Measurements from ENCODE around the gene RUNX2.
"Not testable (repeated sequence)": the region's sequence is repeated elsewhere in the genome, so short reads cannot be mapped to it uniquely, and the experiment has no call there.

Gene RUNX2

DNA sequence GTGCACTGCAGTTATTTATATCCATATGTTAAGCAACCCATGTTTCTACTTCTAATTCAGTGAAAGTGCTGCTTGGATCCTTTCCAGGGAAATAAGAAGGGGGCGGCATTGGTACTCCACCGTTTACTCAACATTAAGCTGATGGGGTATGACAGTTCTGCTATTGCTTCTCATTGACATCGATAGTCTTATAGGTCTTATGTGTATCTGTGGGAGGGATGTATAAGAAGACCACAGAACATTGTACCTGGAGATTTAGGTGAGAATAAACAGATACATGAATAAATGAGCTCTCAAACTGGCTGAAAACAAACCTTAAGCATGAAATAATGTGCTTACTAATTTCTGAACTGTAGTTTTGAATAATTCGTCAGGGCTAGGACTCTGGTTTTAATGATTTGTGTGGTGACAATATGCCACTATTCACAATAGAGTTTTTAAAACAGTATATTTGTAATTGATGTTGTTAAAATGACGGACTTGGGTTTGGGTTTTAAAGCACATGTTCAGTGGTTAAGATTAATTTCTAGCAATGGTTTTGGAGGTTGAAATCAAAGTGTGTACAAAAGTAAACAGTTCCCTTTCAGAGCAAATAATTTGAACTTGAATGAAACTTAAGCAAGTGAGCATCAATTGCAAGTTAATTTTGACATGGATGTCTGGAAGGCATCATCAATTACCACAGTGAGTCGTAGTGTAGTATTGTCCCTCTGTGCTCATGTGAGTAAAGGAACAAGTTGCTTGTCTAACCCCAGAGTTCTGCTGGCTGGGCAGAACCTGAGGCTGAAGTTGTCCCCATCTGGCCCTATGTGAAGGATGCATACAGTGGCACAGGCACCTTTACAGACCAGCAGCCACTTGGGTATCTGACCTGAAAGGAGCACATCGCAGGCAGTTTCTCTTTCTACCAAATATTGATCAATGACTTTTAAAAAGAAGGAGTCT, 134.3 kb downstream of the RUNX2 start:
- no peak for DNase-seq

DNA sequence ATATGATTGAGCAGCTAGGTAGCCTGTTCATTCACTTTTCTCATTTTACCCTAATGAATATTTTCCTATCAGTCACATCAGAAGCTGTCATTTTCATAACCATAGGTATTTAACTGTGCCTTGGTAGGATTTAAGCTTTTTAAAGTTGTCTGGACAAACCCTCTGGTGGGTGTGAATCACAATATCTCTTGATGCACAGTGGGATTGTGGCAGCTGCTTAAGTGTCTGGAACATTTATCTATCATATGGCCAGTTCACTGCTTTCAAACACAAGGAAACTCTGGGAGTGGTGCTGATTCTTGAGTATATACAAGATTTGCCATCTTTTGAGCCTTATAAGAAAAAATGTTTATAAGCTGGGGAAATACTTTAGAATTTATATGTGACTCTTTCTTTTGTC, 136.6 kb downstream of the RUNX2 start:
- DNase-seq = no peak

DNA sequence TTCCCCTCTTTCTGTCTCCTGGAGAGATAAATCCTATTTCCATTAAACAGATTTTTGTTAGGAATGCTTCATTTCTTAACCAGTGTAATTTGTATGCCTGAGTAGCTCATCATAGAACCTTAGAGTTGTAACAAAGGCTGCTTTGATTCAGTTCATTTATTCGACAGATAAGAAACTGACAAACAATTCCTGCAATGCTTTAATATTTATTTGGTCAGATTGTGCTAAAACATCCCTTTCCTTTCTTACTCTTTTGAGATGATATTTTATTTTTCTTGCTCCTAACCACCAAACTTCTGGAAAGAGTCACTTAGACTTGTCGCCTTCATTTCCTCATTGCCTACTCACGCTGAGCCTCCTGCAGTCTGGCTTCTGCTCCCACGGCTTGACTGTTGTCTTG, 138.6 kb downstream of the RUNX2 start:
- no peak for DNase-seq

DNA sequence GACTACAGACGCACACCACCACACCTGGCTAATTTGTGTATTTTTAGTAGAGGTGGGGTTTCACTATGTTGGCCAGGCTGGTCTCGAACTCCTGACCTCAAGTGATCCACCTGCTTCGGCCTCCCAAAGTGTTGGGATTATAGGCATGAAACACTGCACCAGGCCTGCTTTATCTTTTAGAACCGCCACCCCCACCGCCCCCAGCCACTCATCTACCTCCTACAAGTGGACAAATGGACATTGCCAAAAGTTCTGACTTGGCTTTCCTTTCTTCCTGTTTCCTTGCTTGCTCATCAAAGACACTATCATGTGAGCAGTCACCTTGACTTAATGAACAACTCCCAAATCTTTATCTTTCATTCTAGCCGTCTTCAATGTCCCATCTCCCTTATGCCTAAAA, 139.3 kb downstream of the RUNX2 start:
- not testable (repeated sequence) for DNase-seq

DNA sequence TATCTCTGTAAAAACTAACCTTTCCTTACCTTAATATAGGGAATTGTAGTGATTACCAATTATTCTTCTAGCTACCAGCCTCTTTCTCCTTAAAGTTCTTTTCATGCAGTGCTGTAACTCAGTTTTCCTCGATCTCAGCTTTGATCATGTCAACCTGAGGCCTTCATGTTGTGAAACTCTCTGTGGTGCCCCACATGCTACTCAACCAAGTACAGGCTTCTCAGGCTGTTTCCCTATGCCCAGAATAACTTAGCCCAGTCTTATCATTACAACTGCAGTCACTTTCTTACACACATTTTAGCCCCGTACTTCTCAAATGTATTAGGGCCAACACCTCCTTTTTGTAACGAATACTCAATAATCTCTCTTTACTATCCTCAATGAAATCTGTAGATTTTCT, 139.7 kb downstream of the RUNX2 start:
- no peak for DNase-seq

DNA sequence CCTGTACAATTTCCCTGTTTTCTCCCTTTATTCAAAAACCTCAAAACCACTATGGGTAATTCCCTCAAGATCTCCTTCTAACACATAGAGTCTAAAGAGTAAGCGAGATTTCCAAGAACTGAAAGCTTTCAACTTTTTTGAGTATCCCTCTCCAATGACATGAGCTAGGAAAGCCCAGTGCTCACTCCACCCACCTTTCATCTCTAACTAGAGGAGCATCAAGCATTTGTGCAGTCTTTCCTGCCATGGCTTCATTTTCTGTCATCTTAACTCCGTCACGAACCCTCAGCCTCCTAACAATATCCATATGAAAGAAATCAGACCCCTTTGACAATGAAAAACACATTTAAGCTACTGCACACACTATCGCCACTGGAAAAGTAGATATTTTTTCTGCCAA, 141.5 kb downstream of the RUNX2 start:
- no peak for DNase-seq

DNA sequence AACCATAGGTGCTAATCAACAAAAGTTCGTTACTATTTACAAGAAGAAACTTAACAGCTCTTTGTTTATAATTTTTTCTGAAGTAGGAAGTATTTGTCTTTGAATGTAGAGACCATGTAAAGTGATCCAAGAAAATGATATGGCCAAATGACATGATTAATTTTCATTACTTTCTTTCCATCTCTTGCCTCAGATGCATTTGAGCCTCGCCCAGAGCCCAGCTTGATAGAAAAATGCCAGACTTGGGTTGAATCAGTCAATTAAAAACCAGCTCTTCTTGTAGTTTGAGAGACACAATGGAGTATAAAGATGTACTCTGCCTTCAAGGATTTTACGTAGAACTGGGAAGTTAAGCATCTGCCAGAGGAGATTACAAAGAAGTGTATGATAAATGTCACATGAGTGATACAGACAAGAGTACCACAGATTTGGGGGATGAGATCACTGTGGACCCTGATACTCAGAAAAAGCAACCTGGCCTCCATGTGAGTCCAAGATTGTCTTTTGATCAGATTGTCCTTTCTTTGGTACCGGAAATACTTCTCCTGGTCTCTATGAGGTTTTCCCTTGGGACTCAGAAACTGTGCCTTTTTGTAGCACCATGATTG, 142.1 kb downstream of the RUNX2 start:
- no peak for DNase-seq

DNA sequence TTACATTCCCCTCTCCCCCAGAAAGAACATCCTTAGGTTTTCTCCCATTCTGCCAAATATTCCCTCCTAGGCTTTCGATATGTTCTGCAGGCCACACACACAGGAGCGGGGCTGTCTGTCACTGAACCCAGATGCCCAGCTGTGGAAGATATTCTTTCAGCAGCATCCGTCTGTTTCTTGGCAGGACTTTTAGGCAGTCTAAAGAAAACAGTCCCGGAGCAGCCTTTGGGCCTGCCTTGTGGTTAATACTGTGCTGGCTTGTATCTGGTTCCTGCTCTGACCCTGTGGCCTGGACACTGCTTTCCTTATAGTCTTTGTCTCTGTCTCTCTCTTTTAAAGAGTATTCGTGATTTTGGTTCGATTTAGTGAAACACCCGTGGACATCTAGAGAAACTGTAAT, 144.3 kb downstream of the RUNX2 start:
- DNase-seq = no peak

DNA sequence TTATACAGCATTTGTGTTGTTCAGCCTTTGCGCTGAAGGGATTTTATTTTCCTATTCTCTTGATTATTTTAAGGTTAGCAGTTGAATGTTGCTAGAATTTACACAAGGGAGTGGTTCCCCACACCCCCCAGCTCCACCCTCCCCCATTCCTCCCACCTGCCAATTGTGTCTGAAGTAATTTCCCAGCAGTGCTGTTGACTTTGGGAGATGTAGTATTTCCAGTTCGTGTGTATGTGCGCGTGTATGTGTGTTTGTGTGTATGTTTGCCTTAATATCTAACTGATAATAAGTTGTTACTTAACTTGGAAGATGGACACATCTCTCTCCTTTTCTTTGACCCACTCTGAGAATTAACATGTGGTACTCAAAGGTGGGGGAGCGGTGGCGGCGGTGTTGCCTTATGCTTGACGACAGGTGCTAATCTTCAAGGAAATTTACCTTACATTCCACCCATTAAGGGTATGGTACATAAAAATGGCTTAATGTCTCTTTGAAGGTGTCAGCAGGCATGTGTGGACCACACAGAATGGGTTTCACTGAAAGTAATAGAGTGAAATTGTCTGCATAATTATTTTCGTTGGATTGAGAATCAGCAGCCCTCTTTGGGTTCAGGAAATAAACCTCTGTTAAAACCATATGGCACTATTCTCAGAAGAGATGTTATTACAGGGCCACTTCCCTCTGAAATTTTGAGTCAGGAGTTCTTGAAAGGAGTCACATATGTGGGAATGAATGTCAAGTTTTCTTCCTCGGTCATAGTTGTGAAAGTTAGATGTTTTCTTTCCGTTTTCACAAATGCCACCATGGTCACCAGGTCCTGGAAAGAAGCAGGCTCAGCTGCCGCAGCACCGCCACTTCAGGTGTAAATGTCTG, 145.2 kb downstream of the RUNX2 start:
- no peak for DNase-seq

DNA sequence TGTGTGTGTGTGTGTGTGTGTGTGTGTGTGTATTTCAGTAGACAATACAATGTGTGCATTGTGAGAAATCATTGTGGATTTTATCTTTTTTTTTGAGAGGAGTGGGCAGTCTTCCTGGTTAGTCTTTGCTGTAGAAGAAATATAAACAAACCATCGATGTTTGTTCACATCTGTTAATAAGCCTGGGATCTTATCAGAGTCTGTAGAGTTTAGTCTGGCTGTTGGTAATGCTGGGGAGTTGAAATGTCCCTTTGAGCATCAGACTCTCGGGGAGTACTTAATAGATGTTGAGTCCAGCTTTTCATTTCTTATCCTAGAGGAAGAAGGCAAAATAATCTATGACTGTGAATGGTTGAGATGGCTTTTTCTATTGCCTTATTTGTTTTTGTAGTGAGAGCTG, 146.2 kb downstream of the RUNX2 start:
- DNase-seq = no peak

DNA sequence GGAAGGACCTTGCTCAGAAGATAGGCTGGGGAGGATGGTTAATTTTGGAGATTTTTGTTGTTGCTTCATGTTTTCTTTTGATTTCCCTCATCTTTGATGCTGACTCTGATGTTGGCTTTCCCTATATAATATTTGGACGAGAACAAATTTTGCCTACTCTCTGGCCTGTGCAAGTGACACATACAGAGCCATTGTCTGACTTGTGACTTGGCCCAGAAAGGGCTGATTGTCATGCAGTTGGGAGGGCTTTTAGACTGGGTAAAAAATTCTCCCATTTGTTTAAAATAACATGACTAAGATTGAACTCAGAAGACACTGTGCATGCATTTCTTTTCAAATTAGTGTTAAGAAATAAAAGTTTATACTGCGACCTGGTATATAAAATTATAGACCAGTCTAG, 148.2 kb downstream of the RUNX2 start:
- no peak for DNase-seq

DNA sequence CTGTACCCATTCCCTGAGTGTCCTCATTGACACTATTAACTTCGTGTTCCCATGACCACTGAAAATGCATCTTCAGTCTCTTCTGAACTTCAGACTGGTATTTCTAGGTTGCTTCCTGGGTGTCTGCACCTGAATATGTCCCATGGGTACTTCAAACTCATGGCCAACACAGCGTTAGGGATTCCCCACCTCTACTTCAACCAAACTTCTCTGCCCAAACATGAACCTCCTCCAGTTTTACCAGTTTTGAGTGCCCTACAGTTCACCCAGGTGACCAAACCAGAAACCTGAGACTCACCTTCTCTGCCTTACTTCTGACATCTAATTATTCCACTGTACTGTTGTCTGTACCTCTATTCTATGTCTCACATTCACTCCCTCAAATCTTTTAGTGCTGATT, 149.1 kb downstream of the RUNX2 start:
- DNase-seq = no peak

DNA sequence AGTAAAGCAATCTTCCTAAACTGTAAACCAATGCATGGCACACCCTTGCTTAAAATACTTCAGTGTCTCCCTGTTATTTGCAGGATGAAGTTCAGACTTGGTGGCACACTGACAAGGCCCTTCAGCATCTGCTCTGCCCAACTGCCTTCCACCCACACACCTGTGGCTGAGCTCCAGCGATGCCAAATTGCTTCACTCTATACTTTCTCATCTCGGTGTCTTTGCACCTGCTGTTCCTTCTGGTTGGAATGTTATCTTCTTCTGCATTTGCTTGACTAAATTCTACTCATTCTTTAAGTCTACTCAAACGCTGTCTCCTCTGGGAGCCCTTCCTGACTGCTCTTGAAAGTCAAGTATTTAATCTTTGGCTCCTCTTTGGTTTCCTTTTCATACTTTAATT, 149.7 kb downstream of the RUNX2 start:
- DNase-seq = peak in 1 of 2 experiments; percentile 19

DNA sequence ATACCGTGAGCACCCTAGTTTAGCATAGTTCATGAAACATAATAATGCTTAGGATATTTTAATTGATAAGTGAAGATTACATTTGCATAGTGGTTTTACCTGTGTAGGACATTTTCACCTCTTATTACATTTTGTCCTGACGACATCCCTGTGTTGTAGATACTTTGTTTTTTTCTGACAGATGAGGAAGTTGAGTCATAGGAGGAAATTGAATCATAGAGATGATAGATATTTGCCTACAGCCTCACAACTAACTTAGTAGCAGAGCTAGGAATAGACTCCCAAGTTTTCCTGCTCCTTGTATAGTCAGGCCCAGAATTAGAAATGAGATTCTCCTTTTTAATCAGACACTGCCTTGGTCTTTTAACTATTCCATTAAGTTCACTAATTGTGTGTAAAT, 150.1 kb downstream of the RUNX2 start:
- DNase-seq = no peak

DNA sequence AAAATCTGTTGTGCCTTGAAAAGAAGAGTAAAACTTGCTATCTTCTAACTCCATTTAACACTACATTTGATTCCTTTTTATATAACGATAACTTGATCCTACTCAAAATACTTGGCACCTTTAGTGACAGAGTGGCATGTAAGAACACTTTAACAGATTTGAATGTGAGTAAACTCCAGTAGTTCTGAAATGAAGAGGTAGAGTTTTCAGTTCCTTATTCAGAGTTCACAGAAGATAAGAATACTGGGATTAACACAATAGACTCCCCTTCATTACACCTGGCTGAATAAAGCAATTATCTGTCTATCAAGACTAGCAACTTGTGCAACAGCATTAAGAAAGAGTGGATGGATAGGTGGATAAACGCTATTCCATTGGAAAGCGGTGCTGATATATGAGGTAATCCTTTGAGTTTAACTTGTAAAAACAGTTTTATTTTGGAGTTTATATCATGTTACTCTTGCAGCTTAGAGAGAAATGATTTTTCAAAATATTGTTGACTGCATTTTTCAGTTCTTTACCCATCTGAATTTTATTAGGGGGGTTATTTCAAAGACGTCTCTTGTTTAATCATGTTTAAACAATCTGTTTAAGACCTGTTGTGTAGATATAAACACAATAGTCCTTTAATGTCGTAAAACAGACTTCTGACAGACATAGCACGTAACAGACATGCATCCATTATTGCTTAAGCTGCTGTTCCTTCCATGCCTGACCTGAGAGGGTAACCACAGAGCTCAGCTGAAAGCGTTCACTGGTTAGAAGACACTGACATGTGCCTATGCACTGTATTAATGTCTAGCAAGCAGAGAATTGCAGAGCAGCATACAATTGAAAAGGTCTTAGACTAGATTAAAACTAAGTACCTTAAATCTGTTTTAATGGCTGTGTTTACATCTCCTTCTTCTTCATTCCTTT, 152.0 kb downstream of the RUNX2 start:
- DNase-seq = no peak

DNA sequence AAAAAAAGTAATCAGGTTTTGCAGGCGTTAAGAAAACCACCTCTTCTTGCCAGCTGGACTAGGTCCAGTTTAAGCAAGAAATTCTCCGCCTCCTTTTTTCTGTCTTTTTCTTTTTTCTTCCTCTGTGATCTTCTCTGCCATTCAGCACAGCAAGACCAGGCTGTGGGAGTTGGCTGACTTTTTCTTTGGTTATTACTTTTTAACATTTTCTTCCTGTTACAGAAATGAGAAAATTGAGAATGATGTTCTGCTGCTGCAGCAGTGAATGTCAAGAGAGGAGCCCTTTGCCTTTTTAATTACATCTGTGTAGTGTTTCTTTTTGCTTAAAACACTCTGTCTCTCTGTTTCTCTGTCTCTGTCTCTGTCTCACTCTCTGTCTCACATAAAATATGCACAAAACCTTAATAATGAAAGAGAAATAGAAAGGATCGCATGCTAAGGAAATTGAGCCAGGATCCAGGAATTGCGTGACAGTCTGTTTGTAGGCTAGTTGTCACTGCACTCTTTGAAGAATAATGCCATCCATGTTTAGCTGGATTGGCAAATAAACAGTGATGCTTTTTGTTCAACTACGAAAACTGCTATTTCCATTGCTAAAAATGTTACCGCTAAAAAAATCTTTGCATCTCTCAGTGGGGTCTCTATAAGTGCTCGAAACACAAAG, 152.8 kb downstream of the RUNX2 start:
- no peak for DNase-seq

DNA sequence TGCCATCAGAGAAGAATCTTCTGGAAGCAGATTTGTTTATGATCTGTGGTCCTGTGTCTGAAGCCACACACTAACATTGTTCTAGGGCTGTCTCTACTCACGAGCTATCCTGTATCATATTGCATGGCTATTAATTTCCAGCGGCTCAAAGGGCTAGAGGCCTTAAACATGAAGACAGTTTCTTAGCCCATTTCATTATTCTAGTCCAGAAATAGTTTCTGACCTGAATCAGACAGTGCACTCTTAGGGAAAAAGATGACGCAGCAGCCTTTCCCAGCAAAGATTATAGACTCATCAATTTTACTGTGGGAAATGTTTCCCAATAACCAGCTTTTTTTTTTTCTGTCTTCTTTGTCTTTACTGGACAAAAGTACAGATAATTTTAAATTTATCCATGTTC, 154.9 kb downstream of the RUNX2 start:
- DNase-seq = no peak

DNA sequence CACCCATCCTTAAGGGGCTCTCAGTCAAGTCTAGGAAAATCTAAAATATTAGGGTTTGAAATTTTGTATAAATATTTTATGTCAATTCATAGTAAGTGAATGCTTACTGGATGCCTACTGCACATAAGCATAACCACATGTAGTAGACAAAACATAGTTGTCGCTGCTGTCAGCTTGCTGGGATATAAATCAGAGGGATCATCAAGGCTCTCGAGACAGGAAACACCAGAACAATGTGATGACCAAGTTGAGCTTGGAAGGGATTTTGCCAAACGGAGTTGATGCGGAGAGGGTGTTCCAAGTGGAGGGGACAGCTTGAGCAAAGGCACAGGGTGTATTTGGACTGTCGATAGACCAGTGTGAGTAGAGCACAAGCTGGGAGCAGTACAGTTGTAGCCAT, 155.4 kb downstream of the RUNX2 start:
- DNase-seq = no peak

DNA sequence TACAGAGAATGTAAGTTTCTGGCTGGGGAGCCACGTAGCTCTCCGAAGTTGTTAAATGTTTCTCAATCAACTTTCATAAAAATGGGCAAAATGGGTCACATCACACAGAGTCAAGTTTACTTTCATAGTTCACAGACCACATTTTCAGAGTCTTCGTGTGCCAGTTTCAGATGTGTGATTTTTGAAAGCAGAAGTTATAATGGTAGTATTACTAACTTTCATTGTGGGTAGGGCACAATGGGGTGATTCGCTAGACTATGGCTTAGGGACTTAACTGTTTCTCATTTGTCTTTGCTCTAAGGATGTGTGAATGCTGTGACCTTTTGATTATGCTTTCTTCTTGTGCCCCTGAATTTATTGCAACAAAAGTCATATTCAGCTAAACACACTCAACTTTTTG, 158.6 kb downstream of the RUNX2 start:
- DNase-seq = peak; percentile 19 to 27

DNA sequence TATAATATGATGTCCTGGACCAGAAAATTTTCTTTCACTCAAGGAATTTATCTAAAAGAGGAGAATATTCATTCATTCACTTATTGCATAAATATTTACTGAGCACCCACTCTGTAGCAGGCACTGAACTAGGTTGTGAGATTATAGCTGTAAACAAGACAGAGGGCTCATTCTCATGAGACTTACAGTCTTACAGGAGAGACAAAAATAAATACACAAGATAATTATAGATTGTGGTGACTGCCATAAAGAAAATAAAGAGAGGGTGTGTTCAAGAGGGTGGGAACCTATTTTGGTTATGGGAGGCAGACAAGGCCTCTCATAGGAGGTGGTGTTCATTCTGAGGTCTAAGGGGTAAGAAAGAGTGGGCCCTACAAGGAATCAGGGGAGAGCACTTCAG, 159.5 kb downstream of the RUNX2 start:
- DNase-seq = no peak

DNA sequence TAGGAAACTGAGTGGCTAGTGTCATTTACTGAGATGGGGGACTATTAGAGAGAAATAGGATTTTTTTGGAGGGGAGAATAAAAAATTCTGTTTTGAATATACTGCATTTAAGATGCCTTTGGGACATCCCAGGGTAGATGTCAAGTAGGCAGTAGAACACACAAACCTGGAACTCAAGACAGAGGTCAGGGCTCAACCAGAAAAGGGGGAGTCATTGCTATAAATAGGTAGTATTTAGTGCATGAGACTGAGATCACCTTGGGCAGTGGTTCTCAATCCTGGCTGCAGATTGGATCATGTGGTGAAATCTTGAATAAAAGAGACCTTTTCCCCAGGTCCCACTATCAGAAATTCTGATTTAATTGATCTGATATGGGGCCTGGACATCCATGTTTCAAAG, 160.1 kb downstream of the RUNX2 start:
- no peak for DNase-seq

DNA sequence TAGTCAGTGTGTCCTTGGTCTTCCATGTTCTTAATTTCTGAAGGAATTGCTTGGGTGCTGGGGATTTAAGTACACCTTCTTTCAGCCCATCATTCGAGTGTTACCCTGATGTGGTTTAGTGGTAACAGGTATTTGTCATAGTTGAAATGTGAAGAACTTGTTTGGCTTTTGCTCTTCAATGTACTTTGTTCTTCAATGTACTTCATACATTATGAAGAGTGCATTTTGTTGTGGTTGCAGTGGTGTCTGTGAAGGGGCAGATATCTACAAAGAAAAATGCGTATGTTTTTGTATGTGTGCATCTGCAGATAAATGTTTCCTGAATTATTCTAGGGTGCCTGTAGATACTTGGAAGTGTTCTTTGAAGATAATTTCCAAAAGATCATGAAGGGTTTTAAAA, 160.8 kb downstream of the RUNX2 start:
- DNase-seq = no peak

All from activated CD4-positive, alpha-beta T cell treated with anti-CD3 and anti-CD28 coated beads, Interleukin-2, amount 50 U/mL, for 48 hours (primary cell).